Smooth muscle cell (in vitro differentiated cells): ENCODE results near the gene RBBP8NL. TPM values are rescaled to one million over a fixed set of nuclear protein-coding genes. Genes with fewer than 3 reads are reported as not detected.

Source experiments
- DNase-seq: peaks from one replicate; lab custom pipeline; 2025; ENCODE audit not compliant: unreplicated experiment; lab: John Stamatoyannopoulos, UW
- H2AFZ ChIP-seq: fragments of 200-600 bp; sonication (generic); 2 replicates; pipeline ENCODE4 v1.6.0; 2016; ENCODE audit warnings: antibody characterized with exemption, low read depth, mild to moderate bottlenecking
- H3F3A ChIP-seq: fragments of 200-600 bp; sonication (generic); 2 replicates; pipeline ENCODE4 v1.6.0; 2017; ENCODE audit warnings: antibody characterized with exemption, low read depth
- H3K27ac ChIP-seq: fragments of 200-600 bp; sonication (generic); 2 replicates; pipeline ENCODE4 v1.5.1; 2016; ENCODE audit warnings: low read depth, mild to moderate bottlenecking
- H3K27me3 ChIP-seq: fragments of 200-600 bp; sonication (generic); 2 replicates; pipeline ENCODE4 v1.6.1; 2016; ENCODE audit warnings: low read depth, mild to moderate bottlenecking
- H3K36me3 ChIP-seq: fragments of 200-600 bp; sonication (generic); 2 replicates; pipeline ENCODE4 v1.5.1; 2016; ENCODE audit warnings: low read depth
- H3K4me1 ChIP-seq: fragments of 200-600 bp; sonication (generic); 2 replicates; pipeline ENCODE4 v1.5.1; 2016; ENCODE audit warnings: low read depth
- H3K4me2 ChIP-seq: fragments of 200-600 bp; sonication (generic); 2 replicates; pipeline ENCODE4 v1.6.0; 2016; ENCODE audit warnings: mild to moderate bottlenecking
- H3K4me3 ChIP-seq: fragments of 200-600 bp; sonication (generic); 2 replicates; pipeline ENCODE4 v1.5.1; 2016; ENCODE audit warnings: mild to moderate bottlenecking
- H3K79me2 ChIP-seq: fragments of 200-600 bp; sonication (generic); 2 replicates; pipeline ENCODE4 v1.6.0; 2016; ENCODE audit warnings: low read depth, mild to moderate bottlenecking
- H3K9ac ChIP-seq: fragments of 200-600 bp; sonication (generic); 2 replicates; pipeline ENCODE4 v1.6.0; 2016; ENCODE audit warnings: low read depth
- H3K9me3 ChIP-seq: fragments of 200-600 bp; sonication (generic); replicated peaks from 2 replicates; pipeline ENCODE4 v1.5.1; 2016; ENCODE audit warnings: low read depth
- H4K20me1 ChIP-seq: fragments of 200-600 bp; sonication (generic); 2 replicates; pipeline ENCODE4 v1.6.0; 2016; ENCODE audit warnings: low read depth
- CTCF ChIP-seq: fragments of 200-600 bp; sonication (generic); IDR thresholded peaks from 2 replicates; pipeline ENCODE4 v1.5.1; 2017; ENCODE audit warnings: borderline replicate concordance, mild to moderate bottlenecking, antibody characterized with exemption; ENCODE audit not compliant: insufficient read depth, poor library complexity, severe bottlenecking
- WGBS: methylation state at CpG from one replicate; pipeline ENCODE4 v1.1.7; 2016; ENCODE audit warnings: low lambda C conversion rate; 5-methylcytosine and 5-hydroxymethylcytosine counted together
- polyA plus RNA-seq: library from polyadenylated mRNA; unstranded; fragments of >200 nt; fragmentation: Nextera tagmentation; extraction: Ambion mirVana; gene quantifications from 2 replicates; pipeline ENCODE4 v1.2.1, GENCODE V29; 2016
- total RNA-seq: library from RNA; depleted of rRNA; stranded (reverse); fragments of >200 nt; gene quantifications from 2 replicates; pipeline ENCODE4 v1.2.3, GENCODE V29; 2014

RBBP8NL gene
- total and polyA plus RNA-seq, 2 experiments from 2014 or later = 0.40 TPM; not detected in 1

- TF ChIP-seq CTCF = no peak
- Histone ChIP-seq H3K4me2 (no peak overlapping the region), H3K9ac (no peak overlapping the region), H3K79me2 (peaks cover 4% of the 10 kb centered on the region), H3K27ac (no peak overlapping the region), H3K27me3 (no peaks in the 10 kb centered on the region), H3F3A (no peaks in the 10 kb centered on the region), H4K20me1 (peaks cover 22% of the 10 kb centered on the region), H3K4me3 (no peak overlapping the region), H3K36me3 (no peaks in the 10 kb centered on the region), H3K4me1 (no peaks in the 10 kb centered on the region), H2AFZ (no peak overlapping the region), H3K9me3 (no peaks in the 10 kb centered on the region)
- no peak for DNase-seq
- 94% methylated on average over 36 of the region's 48 CpGs for WGBS
Observed at GRCh38 chr20:62466072-62466760, 38.9 kb upstream of the RBBP8NL start.

- H3K79me2 ChIP-seq = no peaks in the 10 kb centered on the region
- H3F3A ChIP-seq = no peaks in the 10 kb centered on the region
- no peak for DNase-seq
- no peak overlapping the region for H3K4me2 ChIP-seq
- no peak overlapping the region for H3K4me3 ChIP-seq
- H2AFZ ChIP-seq = no peak overlapping the region
- no peak for TF ChIP-seq CTCF
- no peaks in the 10 kb centered on the region for H3K4me1 ChIP-seq
- H3K9me3 ChIP-seq = no peaks in the 10 kb centered on the region
- no peak overlapping the region for H3K27ac ChIP-seq
- no peak overlapping the region for H3K9ac ChIP-seq
- no peaks in the 10 kb centered on the region for H3K36me3 ChIP-seq
- WGBS = 100% methylated on average over 6 of the region's 10 CpGs
- peaks cover 18% of the 10 kb centered on the region for H4K20me1 ChIP-seq
- H3K27me3 ChIP-seq = no peaks in the 10 kb centered on the region
Observed at GRCh38 chr20:62464990-62465389, 37.7 kb upstream of the RBBP8NL start.

GRCh38 chr20:62464425-62464770, 37.1 kb upstream of the RBBP8NL start:
- Histone ChIP-seq H3K27ac (no peak overlapping the region), H3K79me2 (no peaks in the 10 kb centered on the region), H3K4me1 (no peaks in the 10 kb centered on the region), H3K4me2 (no peak overlapping the region), H3K4me3 (no peak overlapping the region), H3K36me3 (no peaks in the 10 kb centered on the region), H3K9me3 (no peaks in the 10 kb centered on the region), H3K9ac (no peak overlapping the region), H4K20me1 (peaks cover 18% of the 10 kb centered on the region), H3F3A (no peaks in the 10 kb centered on the region), H3K27me3 (no peaks in the 10 kb centered on the region), H2AFZ (no peak overlapping the region)
- 95% methylated on average over 10 of the region's 10 CpGs for WGBS
- DNase-seq = no peak
- no peak for TF ChIP-seq CTCF

- Histone ChIP-seq H3K27me3 (no peaks in the 10 kb centered on the region), H3K79me2 (no peaks in the 10 kb centered on the region), H3K9ac (no peak overlapping the region), H3K4me1 (no peaks in the 10 kb centered on the region), H3K27ac (no peak overlapping the region), H3F3A (no peaks in the 10 kb centered on the region), H3K4me2 (no peak overlapping the region), H2AFZ (no peak overlapping the region), H3K36me3 (no peaks in the 10 kb centered on the region), H3K9me3 (no peaks in the 10 kb centered on the region), H4K20me1 (peaks cover 18% of the 10 kb centered on the region), H3K4me3 (no peak overlapping the region)
- no peak for DNase-seq
- 96% methylated on average over 25 of the region's 25 CpGs for WGBS
- no peak for TF ChIP-seq CTCF
Observed at GRCh38 chr20:62463651-62464424, 36.5 kb upstream of the RBBP8NL start.
